K562 (cell line): ENCODE measurements around the gene SLC31A1. TPM values are rescaled to one million over a fixed set of nuclear protein-coding genes. Genes with fewer than 3 reads are reported as not detected.

Source experiments
- BRF1 ChIP-seq: IDR thresholded peaks from 3 replicates; pipeline ENCODE4 v1.6.1; 2011; ENCODE audit warnings: borderline replicate concordance, mild to moderate bottlenecking; ENCODE audit not compliant: insufficient read length; ENCODE audit errors: extremely low read depth
- CBFB ChIP-seq: sonication (generic); formaldehyde crosslinking; IDR thresholded peaks from 2 replicates; pipeline ENCODE4 v1.4.0; 2020; ENCODE audit warnings: mild to moderate bottlenecking, missing genetic modification reagents
- ELF1 ChIP-seq: fragments of 200-800 bp; sonication (Bioruptor generic); IDR thresholded peaks from 2 replicates; pipeline ENCODE4 v1.6.1; 2016; ENCODE audit warnings: missing genetic modification characterization, missing compliant biosample characterization
- GATA2 ChIP-seq: sonication (generic); formaldehyde crosslinking; IDR thresholded peaks from 2 replicates; pipeline ENCODE4 v1.4.0; 2020; ENCODE audit warnings: mild to moderate bottlenecking, missing genetic modification reagents
- NCOA6 ChIP-seq: fragments of 450-650 bp; IDR thresholded peaks from 2 replicates; pipeline ENCODE4 v1.6.1; 2017; ENCODE audit warnings: mild to moderate bottlenecking
- PHF20 ChIP-seq: fragments of 450-650 bp; IDR thresholded peaks from 2 replicates; pipeline ENCODE4 v1.6.1; 2018; ENCODE audit not compliant: partially characterized antibody
- SAP30 ChIP-seq: fragments of 200-600 bp; sonication (generic); IDR thresholded peaks from 2 replicates; pipeline ENCODE4 v1.6.1; 2012; ENCODE audit warnings: borderline replicate concordance, low read depth, mild to moderate bottlenecking, moderate library complexity, low read length, control low read depth, inconsistent platforms; ENCODE audit not compliant: insufficient read depth, poor library complexity, severe bottlenecking
- SLC30A9 ChIP-seq: fragments of 250-450 bp; sonication (Bioruptor Pico); IDR thresholded peaks from 2 replicates; pipeline ENCODE4 v1.8.0; 2022; ENCODE audit warnings: mild to moderate bottlenecking, moderate library complexity
- SUPT5H ChIP-seq: fragments of 450-650 bp; IDR thresholded peaks from 2 replicates; pipeline ENCODE4 v1.6.1; 2016
- ZKSCAN1 ChIP-seq: fragments of 150-350 bp; IDR thresholded peaks from 2 replicates; pipeline ENCODE4 v1.6.1; 2016; ENCODE audit warnings: low read depth, low read length
- ZNF696 ChIP-seq: fragments of 250-450 bp; sonication (Bioruptor Pico); conservative IDR thresholded peaks from 2 replicates; pipeline ENCODE4 v1.4.0; 2020; ENCODE audit warnings: mild to moderate bottlenecking, moderate library complexity
- polyA plus RNA-seq, 8 experiments: library from polyadenylated mRNA; depleted of rRNA in 4 of 8; stranded (reverse) in 5 of 8; unstranded in 3 of 8; fragments of >200 nt; fragmentation: Nextera tagmentation in 2 of 8; fragmentation: Illumina TruSeq in 1 of 8; extraction: Ambion mirVana in 2 of 8; extraction: Trizol in 1 of 8; gene quantifications; 2 replicates each; pipeline versions ENCODE4 v1.2.1 to v1.2.3, GENCODE V29; 2011 to 2014; ENCODE audit warnings: inconsistent platforms in 1 of 8, missing spikeins in 1 of 8
- total RNA-seq, 7 experiments: library from RNA; depleted of rRNA in 6 of 7; stranded (reverse); fragments of >200 nt in 6 of 7; fragmentation: Illumina TruSeq in 2 of 7; extraction: Trizol in 2 of 7; gene quantifications; 2 replicates each; pipeline versions ENCODE4 v1.2.1 to v1.2.3, GENCODE V29; 2011 to 2021; ENCODE audit warnings: low replicate concordance in 1 of 7
- TF ChIP-seq, protein P1 (sequence below): sonication (generic); formaldehyde crosslinking; IDR thresholded peaks from 2 replicates; pipeline ENCODE4 v1.8.1; 2023; ENCODE audit warnings: missing genetic modification reagents, mild to moderate bottlenecking, borderline replicate concordance

Gene SLC31A1
- total and polyA plus RNA-seq, 9 of the 15 experiments (the other 6 are each of a cell fraction or from before 2014, with no cell fraction given): 15.4 to 40.7 (median 25.9) TPM

GRCh38 chr9:113220467-113221002, 809 bp upstream of the SLC31A1 start (continued):
- TF ChIP-seq, protein P1, sequence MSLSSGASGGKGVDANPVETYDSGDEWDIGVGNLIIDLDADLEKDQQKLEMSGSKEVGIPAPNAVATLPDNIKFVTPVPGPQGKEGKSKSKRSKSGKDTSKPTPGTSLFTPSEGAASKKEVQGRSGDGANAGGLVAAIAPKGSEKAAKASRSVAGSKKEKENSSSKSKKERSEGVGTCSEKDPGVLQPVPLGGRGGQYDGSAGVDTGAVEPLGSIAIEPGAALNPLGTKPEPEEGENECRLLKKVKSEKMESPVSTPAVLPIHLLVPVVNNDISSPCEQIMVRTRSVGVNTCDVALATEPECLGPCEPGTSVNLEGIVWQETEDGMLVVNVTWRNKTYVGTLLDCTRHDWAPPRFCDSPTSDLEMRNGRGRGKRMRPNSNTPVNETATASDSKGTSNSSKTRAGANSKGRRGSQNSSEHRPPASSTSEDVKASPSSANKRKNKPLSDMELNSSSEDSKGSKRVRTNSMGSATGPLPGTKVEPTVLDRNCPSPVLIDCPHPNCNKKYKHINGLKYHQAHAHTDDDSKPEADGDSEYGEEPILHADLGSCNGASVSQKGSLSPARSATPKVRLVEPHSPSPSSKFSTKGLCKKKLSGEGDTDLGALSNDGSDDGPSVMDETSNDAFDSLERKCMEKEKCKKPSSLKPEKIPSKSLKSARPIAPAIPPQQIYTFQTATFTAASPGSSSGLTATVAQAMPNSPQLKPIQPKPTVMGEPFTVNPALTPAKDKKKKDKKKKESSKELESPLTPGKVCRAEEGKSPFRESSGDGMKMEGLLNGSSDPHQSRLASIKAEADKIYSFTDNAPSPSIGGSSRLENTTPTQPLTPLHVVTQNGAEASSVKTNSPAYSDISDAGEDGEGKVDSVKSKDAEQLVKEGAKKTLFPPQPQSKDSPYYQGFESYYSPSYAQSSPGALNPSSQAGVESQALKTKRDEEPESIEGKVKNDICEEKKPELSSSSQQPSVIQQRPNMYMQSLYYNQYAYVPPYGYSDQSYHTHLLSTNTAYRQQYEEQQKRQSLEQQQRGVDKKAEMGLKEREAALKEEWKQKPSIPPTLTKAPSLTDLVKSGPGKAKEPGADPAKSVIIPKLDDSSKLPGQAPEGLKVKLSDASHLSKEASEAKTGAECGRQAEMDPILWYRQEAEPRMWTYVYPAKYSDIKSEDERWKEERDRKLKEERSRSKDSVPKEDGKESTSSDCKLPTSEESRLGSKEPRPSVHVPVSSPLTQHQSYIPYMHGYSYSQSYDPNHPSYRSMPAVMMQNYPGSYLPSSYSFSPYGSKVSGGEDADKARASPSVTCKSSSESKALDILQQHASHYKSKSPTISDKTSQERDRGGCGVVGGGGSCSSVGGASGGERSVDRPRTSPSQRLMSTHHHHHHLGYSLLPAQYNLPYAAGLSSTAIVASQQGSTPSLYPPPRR: 0 out of 2 replicates have a peak, but pooled peaks have one; percentile 25
- peak; percentile 44; the same call in 1 of the 2 replicates for TF ChIP-seq CBFB (CRISPR knock-in tag)
- no peak for TF ChIP-seq PHF20
- peak; percentile 30 for TF ChIP-seq SAP30
- TF ChIP-seq NCOA6: 0 out of 2 replicates have a peak, but pooled peaks have one; percentile 20
- 0 out of 2 replicates have a peak, but pooled peaks have one; percentile 34 for TF ChIP-seq ZKSCAN1
- peak; percentile 22; the same call in 1 of the 2 replicates for TF ChIP-seq GATA2 (CRISPR knock-in tag)
- no peak for TF ChIP-seq ZNF696
- no peak for TF ChIP-seq SUPT5H
- no peak for TF ChIP-seq ELF1 (tag)
- TF ChIP-seq SLC30A9 (CRISPR knock-in tag): no peak
- no peak for TF ChIP-seq BRF1
